GM21825 (cell line): ENCODE results near the gene ABHD2.

ENCODE experiments used
- ATAC-seq: cut with Tn5 transposase; IDR thresholded peaks from one replicate; pipeline ENCODE4 v1.9.1; 2021; ENCODE audit warnings: mild to moderate bottlenecking, moderate library complexity; ENCODE audit not compliant: unreplicated experiment

Gene ABHD2

GRCh38 chr15:89096664-89097063 is 8.4 kb downstream of the ABHD2 start:
- no peak for ATAC-seq

GRCh38 chr15:89097313-89097712 is 9.1 kb downstream of the ABHD2 start:
- no peak for ATAC-seq

GRCh38 chr15:89098281-89098680 is 10.0 kb downstream of the ABHD2 start:
- no peak for ATAC-seq

GRCh38 chr15:89099968-89100367 is 11.7 kb downstream of the ABHD2 start:
- no peak for ATAC-seq

GRCh38 chr15:89101302-89102193 is 13.3 kb downstream of the ABHD2 start:
- ATAC-seq = no peak

- ATAC-seq = no peak
Observed at GRCh38 chr15:89103481-89104171, 15.4 kb downstream of the ABHD2 start.

GRCh38 chr15:89104172-89104564 is 15.9 kb downstream of the ABHD2 start:
- no peak for ATAC-seq

- no peak for ATAC-seq
Observed at GRCh38 chr15:89105147-89105546, 16.9 kb downstream of the ABHD2 start.

- ATAC-seq = no peak
Observed at GRCh38 chr15:89106200-89106599, 17.9 kb downstream of the ABHD2 start.

GRCh38 chr15:89107984-89108383 is 19.7 kb downstream of the ABHD2 start:
- no peak for ATAC-seq

- no peak for ATAC-seq
Observed at GRCh38 chr15:89108835-89109234, 20.6 kb downstream of the ABHD2 start.

- ATAC-seq = no peak
Observed at GRCh38 chr15:89109238-89109637, 21.0 kb downstream of the ABHD2 start.

GRCh38 chr15:89110060-89110459 is 21.8 kb downstream of the ABHD2 start:
- no peak for ATAC-seq

GRCh38 chr15:89111352-89111751 is 23.1 kb downstream of the ABHD2 start:
- no peak for ATAC-seq

GRCh38 chr15:89111961-89112340 is 23.7 kb downstream of the ABHD2 start:
- no peak for ATAC-seq

- ATAC-seq = peak; percentile 93
Observed at GRCh38 chr15:89112341-89112971, 24.2 kb downstream of the ABHD2 start.

GRCh38 chr15:89113296-89114024 is 25.2 kb downstream of the ABHD2 start:
- ATAC-seq = no peak

GRCh38 chr15:89114990-89115389 is 26.7 kb downstream of the ABHD2 start:
- no peak for ATAC-seq

GRCh38 chr15:89115547-89115946 is 27.3 kb downstream of the ABHD2 start:
- no peak for ATAC-seq

GRCh38 chr15:89116404-89116803 is 28.1 kb downstream of the ABHD2 start:
- no peak for ATAC-seq

- ATAC-seq = no peak
Observed at GRCh38 chr15:89117790-89118189, 29.5 kb downstream of the ABHD2 start.
